NCI-H1417 treated with DMSO at 0.1 percent for 48 hours (cell line): Measurements from ENCODE around the gene MAZ.

ENCODE experiments used
- DNase-seq: peaks from one replicate; lab custom pipeline; 2025; lab: John Stamatoyannopoulos, UW

MAZ gene

DNA sequence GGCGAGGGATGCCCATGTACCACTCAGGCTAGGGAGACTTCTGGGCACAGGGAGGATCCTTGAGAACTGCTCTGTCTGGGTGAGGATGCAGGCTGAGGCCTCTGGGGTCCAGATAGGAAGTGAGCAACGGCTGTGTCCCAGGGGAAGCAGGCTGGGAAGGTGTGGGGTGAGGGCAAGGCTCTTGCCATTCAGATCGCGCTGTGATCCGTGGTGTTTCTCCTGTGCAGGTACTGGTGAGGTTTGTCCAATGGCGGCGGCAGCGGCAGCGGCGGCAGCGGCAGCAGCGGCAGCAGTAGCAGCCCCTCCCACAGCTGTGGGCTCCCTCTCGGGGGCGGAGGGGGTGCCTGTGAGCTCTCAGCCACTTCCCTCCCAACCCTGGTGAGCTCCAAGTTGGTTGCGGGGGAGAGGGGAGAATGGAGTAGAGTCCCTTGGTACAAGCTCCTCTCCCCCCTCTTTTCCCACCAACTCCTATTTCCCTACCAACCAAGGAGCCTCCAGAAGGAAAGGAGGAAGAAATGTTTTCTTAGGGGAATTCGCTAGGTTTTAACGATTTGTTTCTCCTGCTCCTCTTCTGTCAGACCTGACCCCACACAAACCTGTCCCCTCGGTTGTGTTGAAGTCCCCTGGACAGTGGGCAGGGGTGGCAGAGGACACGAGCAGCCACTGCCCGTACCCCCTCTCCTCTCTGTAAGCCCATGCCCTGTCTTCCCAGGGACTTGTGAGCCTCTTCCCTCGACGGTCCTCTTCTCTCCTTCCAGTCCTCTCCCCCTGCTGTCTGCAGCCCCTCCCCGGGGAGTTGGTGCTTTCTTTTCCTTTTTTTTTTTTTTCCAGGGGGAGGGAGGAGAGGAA lies 3.7 kb downstream of the MAZ start:
- no peak for DNase-seq

DNA sequence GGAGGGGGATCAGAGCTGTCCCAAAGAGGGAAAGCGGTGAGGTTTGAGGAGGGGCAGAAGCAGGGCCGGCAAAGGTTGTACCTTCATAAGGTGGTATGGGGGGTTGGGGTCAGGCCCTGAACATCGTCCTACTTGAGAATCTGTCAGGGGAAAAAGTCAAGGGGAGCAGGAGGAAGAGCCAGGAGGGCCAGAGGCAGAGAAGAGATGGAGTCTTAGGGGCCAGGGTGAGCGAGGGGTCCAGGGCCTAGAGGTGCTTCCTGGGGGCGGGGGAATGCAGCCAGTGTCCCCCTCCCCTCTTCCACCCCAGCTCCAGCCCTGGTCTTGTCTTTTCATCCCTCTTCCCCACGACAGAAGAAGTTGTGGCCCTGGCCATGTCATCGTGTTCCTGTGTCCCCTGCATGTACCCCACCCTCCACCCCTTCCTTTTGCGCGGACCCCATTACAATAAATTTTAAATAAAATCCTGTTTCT lies 4.4 kb downstream of the MAZ start:
- DNase-seq = no peak

DNA sequence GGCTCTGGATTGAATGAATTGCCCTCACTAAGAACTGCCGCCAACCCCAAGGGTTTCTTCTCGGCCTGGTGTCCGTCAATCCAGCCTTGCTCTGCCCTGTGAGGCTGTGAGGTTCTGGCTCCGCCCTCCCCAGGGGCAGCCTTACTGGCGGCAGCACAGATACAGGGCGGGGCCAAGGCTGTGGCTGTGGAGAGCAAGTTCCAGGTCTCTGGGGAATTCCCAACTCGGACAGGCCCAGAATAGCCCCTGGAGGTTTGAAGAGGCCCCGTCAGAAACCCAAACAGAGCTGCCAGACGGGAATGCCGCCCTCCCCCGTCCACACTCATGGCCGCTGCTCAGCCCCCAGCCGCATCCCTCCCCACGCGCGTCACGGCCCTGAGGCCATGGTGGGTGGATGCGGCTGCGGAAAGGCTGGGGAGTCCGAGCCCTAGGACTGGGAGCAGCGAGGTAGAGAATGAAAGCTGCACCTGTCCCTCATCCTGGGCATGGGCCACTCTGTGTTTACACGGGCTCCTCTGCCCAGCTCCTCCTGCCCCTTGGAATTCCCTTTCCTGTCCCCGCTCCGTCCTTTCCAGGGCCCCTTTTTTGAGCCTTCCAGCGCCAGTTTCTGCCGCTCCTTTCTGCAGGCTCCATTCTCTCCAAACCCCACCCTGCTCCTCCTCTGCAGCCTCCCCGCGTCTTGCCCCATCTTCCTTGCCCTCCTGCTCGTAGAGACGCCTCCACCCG lies 5.0 kb downstream of the MAZ start:
- peak; percentile 45 for DNase-seq

DNA sequence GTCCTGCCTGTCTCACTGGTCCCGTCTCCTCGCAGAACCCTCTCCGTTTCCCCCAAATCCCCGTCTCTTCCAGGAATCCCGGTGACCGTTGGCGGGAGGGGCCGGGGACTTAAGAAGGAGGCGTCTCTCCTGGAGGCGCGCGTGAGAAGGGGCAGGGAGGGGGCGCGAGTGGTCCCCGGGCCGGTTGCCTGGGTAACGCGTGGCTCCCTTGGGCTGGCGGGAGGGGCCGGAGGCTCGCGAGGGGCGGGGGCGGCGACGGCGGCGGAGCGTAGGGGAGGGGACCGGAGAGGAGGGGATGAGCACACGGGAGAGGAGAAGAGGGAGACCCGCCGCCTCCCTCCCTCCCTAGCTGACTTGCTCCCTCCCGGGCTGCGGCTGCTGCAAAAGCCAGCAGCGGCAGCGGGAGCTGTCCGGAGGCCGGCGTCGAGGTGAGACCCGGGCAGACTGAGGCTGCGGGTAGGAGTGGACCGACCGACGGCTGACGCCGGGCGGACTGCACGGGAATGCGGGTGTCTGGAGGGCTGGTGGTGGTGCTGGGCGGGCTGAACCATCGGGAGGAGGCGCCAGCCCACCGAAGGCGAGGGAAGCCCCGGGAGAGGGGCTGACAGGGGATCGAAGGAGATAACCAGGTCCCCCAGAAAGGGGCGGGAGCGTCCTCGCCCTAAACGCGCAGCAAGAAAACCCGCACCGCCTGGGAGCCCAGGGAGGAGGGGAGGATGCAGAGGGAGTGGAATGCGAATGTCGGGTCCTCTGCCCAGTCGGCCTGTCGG lies 5.8 kb downstream of the MAZ start, which contains the start of gene PRRT2:
TSS of gene PRRT2 (plus strand) at position 298 of the 770 bp plus-strand sequence. CDS start 862 bp downstream, outside the sequence.
- peak; percentile 17 for DNase-seq

DNA sequence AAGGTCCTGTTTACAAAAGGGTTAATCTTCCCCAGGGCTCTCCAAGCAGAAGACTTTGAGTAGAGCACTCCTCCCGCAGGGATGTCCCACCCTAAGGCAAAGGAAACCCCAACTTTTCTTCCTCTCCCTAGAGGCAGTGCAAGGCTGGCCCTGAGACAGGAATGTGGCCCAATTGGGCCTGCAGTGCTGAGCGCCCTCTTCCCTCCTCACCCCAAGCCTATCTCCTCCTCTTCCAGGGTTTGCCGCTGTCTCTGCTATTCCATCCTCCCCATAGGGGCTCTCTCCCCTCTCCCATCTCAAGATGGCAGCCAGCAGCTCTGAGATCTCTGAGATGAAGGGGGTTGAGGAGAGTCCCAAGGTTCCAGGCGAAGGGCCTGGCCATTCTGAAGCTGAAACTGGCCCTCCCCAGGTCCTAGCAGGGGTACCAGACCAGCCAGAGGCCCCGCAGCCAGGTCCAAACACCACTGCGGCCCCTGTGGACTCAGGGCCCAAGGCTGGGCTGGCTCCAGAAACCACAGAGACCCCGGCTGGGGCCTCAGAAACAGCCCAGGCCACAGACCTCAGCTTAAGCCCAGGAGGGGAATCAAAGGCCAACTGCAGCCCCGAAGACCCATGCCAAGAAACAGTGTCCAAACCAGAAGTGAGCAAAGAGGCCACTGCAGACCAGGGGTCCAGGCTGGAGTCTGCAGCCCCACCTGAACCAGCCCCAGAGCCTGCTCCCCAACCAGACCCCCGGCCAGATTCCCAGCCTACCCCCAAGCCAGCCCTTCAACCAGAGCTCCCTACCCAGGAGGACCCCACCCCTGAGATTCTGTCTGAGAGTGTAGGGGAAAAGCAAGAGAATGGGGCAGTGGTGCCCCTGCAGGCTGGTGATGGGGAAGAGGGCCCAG lies 6.7 kb downstream of the MAZ start:
- no peak for DNase-seq

DNA sequence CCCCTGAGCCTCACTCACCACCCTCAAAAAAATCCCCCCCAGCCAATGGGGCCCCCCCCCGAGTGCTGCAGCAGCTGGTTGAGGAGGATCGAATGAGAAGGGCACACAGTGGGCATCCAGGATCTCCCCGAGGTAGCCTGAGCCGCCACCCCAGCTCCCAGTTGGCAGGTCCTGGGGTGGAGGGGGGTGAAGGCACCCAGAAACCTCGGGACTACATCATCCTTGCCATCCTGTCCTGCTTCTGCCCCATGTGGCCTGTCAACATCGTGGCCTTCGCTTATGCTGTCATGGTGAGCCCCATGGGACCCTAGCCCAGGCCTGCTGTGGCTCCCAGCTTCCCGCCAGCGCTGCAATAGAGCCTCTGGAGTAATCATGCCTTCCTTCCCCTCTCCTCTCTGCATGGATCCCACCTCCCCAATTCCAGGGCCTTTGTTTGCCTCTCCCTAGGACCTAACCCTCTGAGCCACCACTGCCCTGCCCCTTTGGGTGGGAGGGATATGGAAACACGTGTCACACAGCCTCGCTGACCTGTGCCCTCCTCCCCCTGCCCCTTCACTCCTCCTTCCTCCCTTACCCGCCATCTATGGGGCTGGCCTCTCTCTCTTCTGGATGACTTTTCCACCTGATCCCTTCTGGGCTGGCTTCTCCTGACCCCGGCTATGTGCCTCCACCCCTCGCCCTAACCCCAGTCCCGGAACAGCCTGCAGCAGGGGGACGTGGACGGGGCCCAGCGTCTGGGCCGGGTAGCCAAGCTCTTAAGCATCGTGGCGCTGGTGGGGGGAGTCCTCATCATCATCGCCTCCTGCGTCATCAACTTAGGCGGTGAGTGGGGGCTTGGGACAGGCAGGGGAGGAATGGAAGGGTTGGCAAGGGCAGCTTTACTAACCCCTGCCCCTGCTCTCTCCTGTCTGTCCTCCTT lies 7.6 kb downstream of the MAZ start:
- DNase-seq = no peak

DNA sequence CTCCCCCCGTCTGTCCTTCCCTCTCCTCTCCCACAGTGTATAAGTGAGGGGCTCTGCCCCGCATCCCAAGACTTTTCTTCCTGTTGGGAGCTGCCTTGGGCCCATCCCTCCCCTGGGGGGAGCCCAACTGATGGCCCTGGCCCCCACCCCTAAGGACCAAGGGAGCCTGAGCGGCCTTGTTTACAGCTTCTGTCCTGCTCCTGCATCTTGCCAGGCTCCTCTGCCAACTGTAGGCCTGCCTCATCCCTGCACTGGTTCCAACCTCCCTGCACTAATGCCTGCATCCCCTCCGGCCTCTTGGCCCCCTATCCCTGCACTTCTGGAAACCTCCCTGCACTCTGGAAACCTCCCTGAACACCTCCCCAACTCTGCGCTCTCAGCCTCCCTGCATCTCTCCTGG lies 8.3 kb downstream of the MAZ start:
- DNase-seq = no peak

DNA sequence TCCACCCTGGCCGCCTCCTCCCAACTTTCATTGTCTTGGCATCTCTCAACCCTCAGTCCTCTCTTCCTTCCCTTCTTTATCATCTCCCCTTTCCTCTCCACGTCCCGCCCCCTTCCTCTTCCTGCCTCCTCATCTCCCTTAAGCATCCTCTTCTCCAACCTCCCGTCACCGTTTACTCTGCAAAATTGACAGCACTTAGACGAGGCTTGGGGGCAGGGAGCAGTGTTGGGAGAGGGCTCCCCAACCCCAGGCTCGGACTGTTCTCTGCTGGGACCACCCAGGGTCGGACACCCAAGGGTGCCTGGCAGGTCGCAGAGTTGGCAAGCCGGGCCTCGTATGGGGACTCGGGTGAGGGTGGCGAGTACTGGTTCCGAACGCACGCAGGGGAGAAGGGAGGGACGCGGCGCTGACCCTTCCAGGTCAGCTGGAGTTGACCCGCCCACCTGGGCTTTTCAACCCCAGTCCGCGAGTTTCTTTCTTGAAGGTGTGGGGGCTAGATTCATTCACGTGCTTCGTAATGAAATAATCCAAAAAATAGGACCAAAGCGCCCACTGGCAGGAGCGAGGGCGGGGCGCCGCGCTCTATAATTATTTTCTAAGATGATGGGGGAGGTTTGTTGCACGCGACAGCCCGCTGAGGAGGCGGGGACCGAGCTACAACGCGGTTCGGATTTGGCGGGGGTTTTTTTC lies 8.8 kb downstream of the MAZ start:
- DNase-seq = no peak

DNA sequence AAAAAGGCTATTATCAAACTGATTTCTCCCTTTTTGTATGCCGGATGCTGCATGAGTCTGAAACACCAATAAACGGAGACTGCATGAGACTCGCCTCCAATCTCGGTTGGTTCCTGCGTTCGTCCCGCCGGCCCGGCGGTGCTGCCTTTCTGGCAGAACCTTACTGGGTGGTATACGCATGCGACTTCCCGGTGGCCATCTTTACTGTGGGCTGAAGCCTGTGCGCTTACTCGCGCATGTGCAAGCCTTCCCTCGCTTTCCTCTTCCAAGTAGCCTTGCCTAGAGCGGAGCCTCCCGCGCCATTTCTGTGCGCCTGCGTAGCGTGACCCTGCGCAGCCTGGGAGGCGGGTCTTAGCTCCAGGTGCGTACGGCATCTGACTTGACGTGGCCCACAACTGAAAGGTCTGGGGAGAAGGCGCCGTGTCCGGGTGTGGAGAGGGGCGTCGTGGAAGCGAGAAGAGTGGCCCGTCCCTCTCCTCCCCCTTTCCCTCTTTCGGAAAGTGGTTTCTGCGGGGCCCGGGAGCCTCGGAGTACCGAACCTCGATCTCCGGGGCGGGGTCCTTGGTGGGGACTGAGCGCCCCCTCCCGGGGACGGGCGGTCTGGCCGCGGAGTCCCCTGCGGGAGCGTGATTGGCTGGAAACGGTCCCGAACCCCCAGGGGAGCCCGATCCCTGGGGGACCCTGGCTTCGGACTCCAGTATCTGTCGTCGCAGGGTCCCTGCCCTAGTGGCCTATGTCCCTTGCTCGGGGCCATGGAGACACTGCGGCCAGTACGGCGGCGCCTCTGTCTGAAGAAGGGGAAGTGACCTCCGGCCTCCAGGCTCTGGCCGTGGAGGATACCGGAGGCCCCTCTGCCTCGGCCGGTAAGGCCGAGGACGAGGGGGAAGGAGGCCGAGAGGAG lies 9.7 kb downstream of the MAZ start, which contains the start of gene PAGR1:
TSS of gene PAGR1 (plus strand) at position 360 of the 901 bp plus-strand sequence. CDS start at position 734, 374 bp downstream.
- DNase-seq = peak; percentile 94

DNA sequence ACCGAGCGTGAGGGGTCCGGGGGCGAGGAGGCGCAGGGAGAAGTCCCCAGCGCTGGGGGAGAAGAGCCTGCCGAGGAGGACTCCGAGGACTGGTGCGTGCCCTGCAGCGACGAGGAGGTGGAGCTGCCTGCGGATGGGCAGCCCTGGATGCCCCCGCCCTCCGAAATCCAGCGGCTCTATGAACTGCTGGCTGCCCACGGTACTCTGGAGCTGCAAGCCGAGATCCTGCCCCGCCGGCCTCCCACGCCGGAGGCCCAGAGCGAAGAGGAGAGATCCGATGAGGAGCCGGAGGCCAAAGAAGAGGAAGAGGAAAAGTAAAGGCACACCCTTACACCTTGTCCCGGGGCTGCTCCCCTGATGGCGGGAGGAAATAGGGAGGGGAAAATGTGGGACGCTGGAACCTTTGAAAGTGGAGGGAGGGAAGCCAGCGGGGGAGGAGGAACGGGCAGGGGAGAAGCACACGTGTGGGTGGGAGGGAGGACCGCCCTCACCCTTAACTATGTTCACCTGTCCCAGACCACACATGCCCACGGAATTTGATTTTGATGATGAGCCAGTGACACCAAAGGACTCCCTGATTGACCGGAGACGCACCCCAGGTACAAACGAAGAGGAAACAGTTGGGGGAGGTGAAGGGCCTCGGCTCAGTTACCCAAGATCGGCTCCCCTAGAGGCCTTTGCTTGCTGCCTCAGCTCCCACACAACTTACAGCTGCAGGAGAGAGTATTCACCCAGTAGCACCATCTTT lies 10.5 kb downstream of the MAZ start:
- DNase-seq = no peak

DNA sequence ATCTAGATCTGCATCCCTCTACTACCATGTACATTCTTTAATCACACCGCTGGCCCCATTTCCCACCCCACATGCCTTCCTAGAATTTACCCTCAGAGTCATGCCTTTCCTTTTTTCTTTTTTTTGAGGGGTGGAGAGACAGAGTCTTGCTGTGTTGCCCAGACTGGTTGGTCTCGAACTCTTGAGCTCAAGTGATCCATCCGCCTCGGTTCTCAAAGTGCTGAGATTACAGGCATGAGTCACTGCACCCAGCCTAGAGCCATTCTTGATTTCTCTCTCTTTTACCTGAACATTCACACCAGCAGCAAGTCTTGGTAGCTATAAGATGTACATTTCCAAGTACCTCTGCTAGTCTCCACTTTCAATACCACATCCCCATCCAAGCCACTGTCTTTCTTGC lies 11.8 kb downstream of the MAZ start:
- DNase-seq = no peak

DNA sequence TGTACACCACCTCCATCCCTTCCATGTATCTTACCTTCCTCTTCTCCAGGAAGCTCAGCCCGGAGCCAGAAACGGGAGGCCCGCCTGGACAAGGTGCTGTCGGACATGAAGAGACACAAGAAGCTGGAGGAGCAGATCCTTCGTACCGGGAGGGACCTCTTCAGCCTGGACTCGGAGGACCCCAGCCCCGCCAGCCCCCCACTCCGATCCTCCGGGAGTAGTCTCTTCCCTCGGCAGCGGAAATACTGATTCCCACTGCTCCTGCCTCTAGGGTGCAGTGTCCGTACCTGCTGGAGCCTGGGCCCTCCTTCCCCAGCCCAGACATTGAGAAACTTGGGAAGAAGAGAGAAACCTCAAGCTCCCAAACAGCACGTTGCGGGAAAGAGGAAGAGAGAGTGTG lies 13.2 kb downstream of the MAZ start:
- no peak for DNase-seq

DNA sequence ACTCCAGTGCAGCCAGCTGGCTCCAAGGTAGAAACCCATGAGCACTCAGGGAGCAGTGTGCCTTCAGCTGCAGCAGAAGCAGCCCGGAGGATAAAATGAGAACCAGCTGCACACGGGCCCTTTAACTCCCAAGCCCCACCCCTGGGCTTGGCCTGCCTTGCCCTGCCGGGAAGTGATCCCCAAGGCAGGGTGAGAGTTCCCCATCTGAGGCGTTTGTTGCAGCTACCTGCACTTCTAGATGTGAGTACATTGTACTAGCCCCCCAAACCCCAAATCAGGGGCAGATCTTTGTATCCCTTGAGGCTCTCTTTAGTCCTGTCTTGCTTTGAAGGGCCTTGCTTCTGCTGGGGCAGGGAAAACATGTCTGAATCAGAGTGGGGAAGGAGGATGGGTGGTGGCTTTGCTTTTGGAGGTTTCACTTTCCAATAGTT lies 14.0 kb downstream of the MAZ start, which contains the start of gene MVP:
TSS of gene MVP (plus strand) at position 192 of the 431 bp plus-strand sequence. CDS start 10,088 bp downstream, outside the sequence.
- DNase-seq = no peak

DNA sequence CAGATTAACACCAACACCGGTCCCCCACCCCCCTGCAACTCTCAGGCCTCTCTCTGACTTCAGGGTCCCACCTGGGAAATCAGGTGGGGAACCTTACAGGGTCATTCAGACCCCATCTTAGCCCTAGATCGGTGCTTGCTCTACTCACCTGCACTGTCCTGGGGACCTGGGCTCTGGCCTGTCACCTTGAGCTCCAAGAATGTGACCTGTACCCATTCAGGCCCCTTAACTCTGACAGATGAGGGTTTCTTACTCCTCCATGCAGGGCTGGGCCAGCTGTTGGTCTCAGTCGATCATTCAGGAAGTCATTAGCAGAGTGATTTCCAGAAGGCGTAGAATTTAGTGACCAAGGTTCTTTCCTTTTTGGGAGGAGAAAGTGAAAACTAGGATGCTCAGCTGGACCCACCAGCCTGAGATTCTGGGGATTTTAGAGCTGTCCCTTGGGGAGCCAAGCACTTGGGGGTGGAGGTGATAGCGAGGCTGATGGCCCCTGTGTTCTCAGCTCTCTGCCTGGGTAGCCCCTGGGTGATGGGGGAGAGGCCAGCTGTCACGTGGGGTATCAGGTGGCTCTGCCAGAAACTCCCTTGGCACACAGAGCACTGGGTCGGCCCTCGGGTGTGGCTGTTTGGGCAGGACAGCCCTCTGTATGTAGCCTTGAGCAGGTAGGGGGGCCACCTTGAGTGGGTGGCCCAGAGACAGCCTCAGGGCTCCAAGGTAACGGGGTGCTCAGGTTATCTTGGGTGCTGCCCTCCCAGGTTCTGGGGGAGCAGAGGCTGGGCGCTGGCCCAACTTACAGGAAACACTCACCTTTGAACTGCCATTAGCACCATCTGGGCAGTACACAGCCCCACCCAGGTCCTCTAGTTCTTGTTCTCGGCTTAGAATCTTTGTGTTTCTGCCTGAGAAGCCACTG lies 14.7 kb downstream of the MAZ start:
- no peak for DNase-seq

DNA sequence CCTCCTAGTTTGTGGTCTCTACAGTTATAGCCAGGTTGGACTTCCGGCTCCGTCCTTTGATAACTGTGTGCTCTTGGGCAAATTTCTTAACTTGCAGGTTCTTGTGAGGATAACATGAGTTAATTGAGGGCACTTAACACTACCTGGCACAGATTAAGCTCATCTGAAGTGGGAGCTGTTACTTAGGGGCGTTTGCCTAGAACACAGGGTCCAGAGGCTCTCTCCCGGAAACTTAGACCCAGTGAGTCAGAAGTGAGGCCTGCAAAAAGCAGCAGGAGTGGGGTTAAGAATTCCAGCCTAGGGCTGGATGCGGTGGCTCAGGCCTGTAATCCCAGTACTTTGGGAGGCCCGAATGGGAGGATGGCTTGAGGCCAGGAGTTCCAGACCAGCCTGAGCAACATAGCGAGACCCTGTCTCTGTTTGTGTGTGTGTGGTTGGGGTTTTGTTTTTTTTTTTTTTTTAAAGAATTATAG lies 15.3 kb downstream of the MAZ start:
- DNase-seq = no peak

DNA sequence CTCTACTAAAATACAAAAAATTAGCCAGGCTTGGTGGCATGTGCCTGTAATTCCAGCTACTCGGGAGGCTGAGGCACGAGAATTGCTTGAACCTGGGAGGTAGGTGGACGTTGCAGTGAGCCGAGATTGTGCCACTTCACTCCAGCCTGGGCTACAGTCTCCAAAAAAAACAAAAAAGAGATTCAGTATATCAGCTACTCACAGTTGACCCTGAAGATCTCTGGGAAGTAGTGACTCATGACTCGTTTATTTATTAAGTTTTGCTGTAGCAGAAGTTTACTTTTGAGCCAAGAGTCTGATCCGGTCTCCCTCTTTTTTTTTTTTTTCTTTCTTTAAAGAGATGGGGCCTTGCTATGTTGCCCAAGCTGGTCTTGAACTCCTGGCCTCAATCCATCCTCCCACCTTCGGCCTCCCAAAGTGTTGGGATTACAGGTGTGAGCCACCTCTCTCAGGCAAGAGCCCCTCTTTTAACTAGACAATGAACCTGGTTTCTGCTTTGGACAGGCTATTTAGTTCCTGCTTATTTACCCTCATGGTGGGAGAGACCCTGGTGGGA lies 18.3 kb downstream of the MAZ start:
- no peak for DNase-seq
